Liver (tissue), 9 donors: ENCODE data around the gene SYNPO2. TPM values are rescaled to one million over a fixed set of nuclear protein-coding genes. Genes with fewer than 3 reads are reported as not detected.

Source experiments
- DNase-seq: peaks from one replicate; pipeline ENCODE4 v3.0.0-alpha.2; 2017; ENCODE audit warnings: low spot score
- H3K27ac ChIP-seq, 2 donors: one replicate each; pipeline ENCODE4 v1.7.0; 2013; ENCODE audit warnings: inconsistent platforms in 2 of 2, low read length in 2 of 2, control low read depth in 1 of 2, low read depth in 1 of 2, mild to moderate bottlenecking in 1 of 2
- H3K27me3 ChIP-seq, 4 donors: one replicate each; pipeline versions ENCODE4 v1.6.1 to v1.7.0; 2013; ENCODE audit warnings: low read length in 3 of 4, inconsistent platforms in 1 of 4, mild to moderate bottlenecking in 1 of 4, moderate library complexity in 1 of 4; ENCODE audit not compliant: control insufficient read depth in 4 of 4, insufficient read depth in 4 of 4
- H3K36me3 ChIP-seq, 4 donors: one replicate each; pipeline versions ENCODE4 v1.6.1 to v1.7.0; 2013; ENCODE audit warnings: low read length in 3 of 4, mild to moderate bottlenecking in 3 of 4, low read depth in 1 of 4, moderate library complexity in 1 of 4; ENCODE audit not compliant: control insufficient read depth in 4 of 4, insufficient read depth in 3 of 4
- H3K4me1 ChIP-seq, 4 donors: one replicate each; pipeline versions ENCODE4 v1.6.1 to v1.7.0; 2013; ENCODE audit warnings: low read length in 3 of 4, mild to moderate bottlenecking in 3 of 4, moderate library complexity in 1 of 4; ENCODE audit not compliant: control insufficient read depth in 4 of 4, insufficient read depth in 4 of 4
- H3K4me3 ChIP-seq, 3 donors: one replicate each; pipeline versions ENCODE4 v1.6.1 to v1.7.0; 2013; ENCODE audit warnings: low read length in 3 of 3, control low read depth in 1 of 3, low read depth in 1 of 3, mild to moderate bottlenecking in 1 of 3
- H3K9ac ChIP-seq, 2 donors: one replicate each; pipeline ENCODE4 v1.7.0; 2013; ENCODE audit warnings: low read length in 2 of 2, mild to moderate bottlenecking in 2 of 2, moderate library complexity in 2 of 2, control low read depth in 1 of 2, low read depth in 1 of 2
- H3K9me3 ChIP-seq, 4 donors: one replicate each; pipeline versions ENCODE4 v1.6.1 to v1.7.0; 2013; ENCODE audit warnings: low read length in 3 of 4; ENCODE audit not compliant: control insufficient read depth in 4 of 4
- ATF3 ChIP-seq: IDR thresholded peaks from 2 replicates; pipeline ENCODE4 v1.6.1; 2016; ENCODE audit warnings: antibody characterized with exemption
- CTCF ChIP-seq: fragments of 150-350 bp; IDR thresholded peaks from 2 replicates; pipeline ENCODE4 v1.5.1; 2017; ENCODE audit warnings: improper control_type of control experiment, low read depth, low read length; ENCODE audit not compliant: missing input control
- EGR1 ChIP-seq, 2 donors: IDR thresholded peaks; 2 replicates each; pipeline ENCODE4 v1.6.1; 2016 to 2018; ENCODE audit warnings: antibody characterized with exemption in 2 of 2, low read depth in 2 of 2
- FOXA1 ChIP-seq: IDR thresholded peaks from 2 replicates; pipeline ENCODE4 v1.6.1; 2016; ENCODE audit warnings: antibody characterized with exemption
- FOXA2 ChIP-seq: IDR thresholded peaks from 2 replicates; pipeline ENCODE4 v1.6.1; 2016; ENCODE audit warnings: antibody characterized with exemption
- GABPA ChIP-seq, 2 donors: IDR thresholded peaks in 1 of 2; conservative IDR thresholded peaks in 1 of 2; 2 replicates each; pipeline ENCODE4 v1.6.1; 2016; ENCODE audit warnings: antibody characterized with exemption in 2 of 2, mild to moderate bottlenecking in 1 of 2, moderate library complexity in 1 of 2
- HNF4A ChIP-seq, 2 donors: conservative IDR thresholded peaks; 2 replicates each; pipeline ENCODE4 v1.6.1; 2016; ENCODE audit warnings: antibody characterized with exemption in 2 of 2, mild to moderate bottlenecking in 2 of 2
- HNF4G ChIP-seq: IDR thresholded peaks from 2 replicates; pipeline ENCODE4 v1.6.1; 2016; ENCODE audit warnings: antibody characterized with exemption
- JUND ChIP-seq, 2 donors: IDR thresholded peaks; 2 replicates each; pipeline ENCODE4 v1.6.1; 2016; ENCODE audit warnings: antibody characterized with exemption in 2 of 2
- MAX ChIP-seq: IDR thresholded peaks from 2 replicates; pipeline ENCODE4 v1.6.1; 2016; ENCODE audit warnings: antibody characterized with exemption
- NR2F2 ChIP-seq: IDR thresholded peaks from 2 replicates; pipeline ENCODE4 v1.6.1; 2016; ENCODE audit warnings: antibody characterized with exemption
- RAD21 ChIP-seq, 2 donors: IDR thresholded peaks; 2 replicates each; pipeline ENCODE4 v1.6.1; 2016; ENCODE audit warnings: antibody characterized with exemption in 2 of 2, mild to moderate bottlenecking in 2 of 2
- RXRA ChIP-seq, 2 donors: IDR thresholded peaks; 2 replicates each; pipeline ENCODE4 v1.6.1; 2017 to 2018; ENCODE audit warnings: antibody characterized with exemption in 2 of 2, mild to moderate bottlenecking in 1 of 2
- SP1 ChIP-seq: IDR thresholded peaks from 2 replicates; pipeline ENCODE4 v1.6.1; 2018; ENCODE audit warnings: antibody characterized with exemption, mild to moderate bottlenecking
- TAF1 ChIP-seq: conservative IDR thresholded peaks from 2 replicates; pipeline ENCODE4 v1.6.1; 2016; ENCODE audit warnings: antibody characterized with exemption, mild to moderate bottlenecking
- YY1 ChIP-seq: IDR thresholded peaks from 2 replicates; pipeline ENCODE4 v1.6.1; 2016; ENCODE audit warnings: antibody characterized with exemption, mild to moderate bottlenecking
- WGBS: extraction: QIAGEN DNeasy Blood & Tissue Kit; methylation state at CpG from one replicate; pipeline ENCODE4 v1.1.7; 2013; 5-methylcytosine and 5-hydroxymethylcytosine counted together
- polyA plus RNA-seq, 2 donors: library from polyadenylated mRNA; stranded (reverse) in 1 of 2; unstranded in 1 of 2; fragments of 200-250 nt in 1 of 2; fragments of >200 nt in 1 of 2; fragmentation: Nextera tagmentation in 1 of 2; extraction: Ambion mirVana in 1 of 2; gene quantifications; one replicate each; pipeline versions ENCODE4 v1.2.1 to v1.2.3, GENCODE V29; 2013 to 2015
- total RNA-seq, 2 donors: library from RNA; depleted of rRNA; stranded (reverse); fragments of >200 nt; gene quantifications; one replicate each; pipeline ENCODE4 v1.2.3, GENCODE V29; 2014
- TF ChIP-seq, protein P1 (sequence below): IDR thresholded peaks from 2 replicates; pipeline ENCODE4 v1.6.1; 2016; ENCODE audit warnings: antibody characterized with exemption
- TF ChIP-seq, protein P2 (sequence below): IDR thresholded peaks from 2 replicates; pipeline ENCODE4 v1.6.1; 2016; ENCODE audit warnings: antibody characterized with exemption, mild to moderate bottlenecking
- donor health status: healthy.
- donor health status: healthy.
- donor health status: healthy.
- donor health status: healthy.
- donor health status: healthy.

The SYNPO2 gene
- total and polyA plus RNA-seq, 4 donors, result 2.4 to 10.9 (median 3.4) TPM

DNA sequence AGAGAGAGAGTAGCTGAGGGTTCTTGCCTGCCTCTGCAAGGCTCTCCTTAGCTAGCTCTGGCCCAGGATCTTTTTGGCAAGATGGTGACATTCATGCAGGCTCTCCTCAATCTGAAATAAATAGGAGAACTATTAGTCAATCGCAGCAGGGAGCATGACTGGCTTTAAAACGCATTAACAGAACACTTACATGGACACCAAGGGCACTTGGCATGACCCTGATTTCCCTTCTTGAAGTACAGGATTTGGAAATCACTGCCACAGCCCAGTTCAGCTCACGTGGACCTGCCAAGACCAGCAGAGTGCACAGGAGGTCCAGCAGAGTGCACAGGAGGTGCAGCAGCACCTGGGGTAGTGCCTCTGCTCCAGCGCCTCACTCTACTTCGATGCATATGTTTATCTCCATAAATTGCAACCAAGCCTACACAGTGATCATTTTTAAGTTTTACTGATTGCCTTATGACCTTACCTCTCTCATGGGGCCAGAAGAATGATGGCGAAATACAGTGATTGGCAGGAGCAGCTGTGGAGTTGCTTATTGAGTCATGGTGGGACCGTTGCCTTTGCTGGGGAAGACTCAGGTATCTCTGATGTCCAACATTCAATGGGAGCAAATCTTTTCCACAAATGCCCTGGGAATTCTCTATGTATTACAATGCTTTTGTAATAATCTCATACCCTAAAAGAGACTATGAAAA is 122.4 kb downstream of the SYNPO2 start:
- H3K9me3 ChIP-seq, result no peaks in the 10 kb centered on the region
- no peaks in the 10 kb centered on the region for H3K27me3 ChIP-seq
- TF ChIP-seq FOXA2 (no peak), HNF4A (conservative IDR thresholded peaks at IDR 0.05) (no peak), GABPA (IDR thresholded peaks at IDR 0.05 in 1 of 2, conservative IDR thresholded peaks at IDR 0.05 in 1 of 2) (no peak), HNF4G (no peak), RXRA (IDR thresholded peaks at IDR 0.05) (no peak), MAX (no peak), JUND (IDR thresholded peaks at IDR 0.05) (no peak), YY1 (no peak), RAD21 (IDR thresholded peaks at IDR 0.05) (no peak), SP1 (no peak)
- TF ChIP-seq, protein P1, sequence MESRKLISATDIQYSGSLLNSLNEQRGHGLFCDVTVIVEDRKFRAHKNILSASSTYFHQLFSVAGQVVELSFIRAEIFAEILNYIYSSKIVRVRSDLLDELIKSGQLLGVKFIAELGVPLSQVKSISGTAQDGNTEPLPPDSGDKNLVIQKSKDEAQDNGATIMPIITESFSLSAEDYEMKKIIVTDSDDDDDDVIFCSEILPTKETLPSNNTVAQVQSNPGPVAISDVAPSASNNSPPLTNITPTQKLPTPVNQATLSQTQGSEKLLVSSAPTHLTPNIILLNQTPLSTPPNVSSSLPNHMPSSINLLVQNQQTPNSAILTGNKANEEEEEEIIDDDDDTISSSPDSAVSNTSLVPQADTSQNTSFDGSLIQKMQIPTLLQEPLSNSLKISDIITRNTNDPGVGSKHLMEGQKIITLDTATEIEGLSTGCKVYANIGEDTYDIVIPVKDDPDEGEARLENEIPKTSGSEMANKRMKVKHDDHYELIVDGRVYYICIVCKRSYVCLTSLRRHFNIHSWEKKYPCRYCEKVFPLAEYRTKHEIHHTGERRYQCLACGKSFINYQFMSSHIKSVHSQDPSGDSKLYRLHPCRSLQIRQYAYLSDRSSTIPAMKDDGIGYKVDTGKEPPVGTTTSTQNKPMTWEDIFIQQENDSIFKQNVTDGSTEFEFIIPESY, result no peak
- 73% methylated on average over 7 of the region's 7 CpGs for WGBS
- no peaks in the 10 kb centered on the region for H3K4me1 ChIP-seq
- no peak for DNase-seq
- no peaks in the 10 kb centered on the region for H3K36me3 ChIP-seq
- no peak overlapping the region for H3K9ac ChIP-seq
- H3K27ac ChIP-seq, result no peak overlapping the region
- no peak overlapping the region for H3K4me3 ChIP-seq

DNA sequence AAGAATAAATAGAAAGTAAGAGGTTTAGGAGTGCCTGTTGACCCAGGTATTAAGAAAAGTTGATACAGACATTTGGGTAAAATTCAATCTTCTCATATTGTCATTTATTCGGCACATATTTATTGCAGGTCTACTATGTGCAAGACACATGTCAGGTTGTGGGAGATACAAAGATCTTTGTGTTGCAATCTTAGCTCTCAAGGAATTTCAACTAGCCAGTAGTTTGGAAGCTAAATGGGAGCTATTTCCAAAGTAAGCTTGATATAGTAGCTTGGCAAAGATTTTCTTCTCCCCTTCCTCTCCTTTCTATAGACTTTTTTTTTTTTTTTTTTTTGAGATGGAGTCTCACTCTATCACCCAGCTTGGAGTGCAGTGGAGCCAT is 122.9 kb downstream of the SYNPO2 start:
- DNase-seq, result no peak
- no peaks in the 10 kb centered on the region for H3K4me1 ChIP-seq
- H3K4me3 ChIP-seq, result no peak overlapping the region
- WGBS, result 92% methylated on average over 1 of the region's 1 CpG
- no peak for TF ChIP-seq CTCF
- no peak for TF ChIP-seq MAX
- TF ChIP-seq YY1, result no peak
- no peak for TF ChIP-seq SP1
- TF ChIP-seq FOXA2, result no peak
- no peak for TF ChIP-seq NR2F2
- TF ChIP-seq GABPA (IDR thresholded peaks at IDR 0.05 in 1 of 2, conservative IDR thresholded peaks at IDR 0.05 in 1 of 2), result no peak
- TF ChIP-seq HNF4A (conservative IDR thresholded peaks at IDR 0.05), result no peak
- TF ChIP-seq ATF3, result no peak
- TF ChIP-seq HNF4G, result no peak
- no peak for TF ChIP-seq FOXA1
- TF ChIP-seq JUND (IDR thresholded peaks at IDR 0.05), result no peak
- no peak for TF ChIP-seq TAF1
- TF ChIP-seq RAD21 (IDR thresholded peaks at IDR 0.05), result no peak
- no peak for TF ChIP-seq EGR1 (IDR thresholded peaks at IDR 0.05; ENCODE audit: low read depth in 2 of 2)
- TF ChIP-seq, protein P2, sequence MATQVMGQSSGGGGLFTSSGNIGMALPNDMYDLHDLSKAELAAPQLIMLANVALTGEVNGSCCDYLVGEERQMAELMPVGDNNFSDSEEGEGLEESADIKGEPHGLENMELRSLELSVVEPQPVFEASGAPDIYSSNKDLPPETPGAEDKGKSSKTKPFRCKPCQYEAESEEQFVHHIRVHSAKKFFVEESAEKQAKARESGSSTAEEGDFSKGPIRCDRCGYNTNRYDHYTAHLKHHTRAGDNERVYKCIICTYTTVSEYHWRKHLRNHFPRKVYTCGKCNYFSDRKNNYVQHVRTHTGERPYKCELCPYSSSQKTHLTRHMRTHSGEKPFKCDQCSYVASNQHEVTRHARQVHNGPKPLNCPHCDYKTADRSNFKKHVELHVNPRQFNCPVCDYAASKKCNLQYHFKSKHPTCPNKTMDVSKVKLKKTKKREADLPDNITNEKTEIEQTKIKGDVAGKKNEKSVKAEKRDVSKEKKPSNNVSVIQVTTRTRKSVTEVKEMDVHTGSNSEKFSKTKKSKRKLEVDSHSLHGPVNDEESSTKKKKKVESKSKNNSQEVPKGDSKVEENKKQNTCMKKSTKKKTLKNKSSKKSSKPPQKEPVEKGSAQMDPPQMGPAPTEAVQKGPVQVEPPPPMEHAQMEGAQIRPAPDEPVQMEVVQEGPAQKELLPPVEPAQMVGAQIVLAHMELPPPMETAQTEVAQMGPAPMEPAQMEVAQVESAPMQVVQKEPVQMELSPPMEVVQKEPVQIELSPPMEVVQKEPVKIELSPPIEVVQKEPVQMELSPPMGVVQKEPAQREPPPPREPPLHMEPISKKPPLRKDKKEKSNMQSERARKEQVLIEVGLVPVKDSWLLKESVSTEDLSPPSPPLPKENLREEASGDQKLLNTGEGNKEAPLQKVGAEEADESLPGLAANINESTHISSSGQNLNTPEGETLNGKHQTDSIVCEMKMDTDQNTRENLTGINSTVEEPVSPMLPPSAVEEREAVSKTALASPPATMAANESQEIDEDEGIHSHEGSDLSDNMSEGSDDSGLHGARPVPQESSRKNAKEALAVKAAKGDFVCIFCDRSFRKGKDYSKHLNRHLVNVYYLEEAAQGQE, result no peak
- TF ChIP-seq RXRA (IDR thresholded peaks at IDR 0.05), result no peak
- TF ChIP-seq, protein P1, result no peak
- H3K27ac ChIP-seq, result no peak overlapping the region
- no peaks in the 10 kb centered on the region for H3K9me3 ChIP-seq
- no peaks in the 10 kb centered on the region for H3K36me3 ChIP-seq
- H3K27me3 ChIP-seq, result no peaks in the 10 kb centered on the region
- H3K9ac ChIP-seq, result no peak overlapping the region
